Measurements from ENCODE around the gene KDF1.

DNA sequence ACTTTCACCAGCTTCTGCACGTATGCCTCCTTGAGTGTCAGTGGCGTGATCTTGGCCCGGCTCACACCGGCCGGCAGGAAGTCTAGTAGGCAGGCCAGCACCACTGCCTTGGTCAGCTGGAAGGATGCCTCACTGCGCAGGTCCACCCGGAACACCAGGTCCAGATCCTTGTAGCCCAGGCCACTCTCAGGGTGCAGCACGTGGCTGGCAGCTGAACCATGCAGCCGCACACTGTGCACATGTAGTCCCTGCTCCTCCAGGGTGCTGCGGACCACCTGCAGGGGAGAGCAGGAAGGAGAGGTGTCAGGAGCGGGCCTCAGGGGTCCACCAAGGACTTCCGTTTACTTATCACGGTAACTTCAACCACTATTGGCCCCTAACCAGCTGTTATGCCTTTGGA lies 46.4 kb upstream of the KDF1 start:
- no peak for TF ChIP-seq POLR2A (IDR thresholded peaks at IDR 0.05)
- TF ChIP-seq, protein P1, sequence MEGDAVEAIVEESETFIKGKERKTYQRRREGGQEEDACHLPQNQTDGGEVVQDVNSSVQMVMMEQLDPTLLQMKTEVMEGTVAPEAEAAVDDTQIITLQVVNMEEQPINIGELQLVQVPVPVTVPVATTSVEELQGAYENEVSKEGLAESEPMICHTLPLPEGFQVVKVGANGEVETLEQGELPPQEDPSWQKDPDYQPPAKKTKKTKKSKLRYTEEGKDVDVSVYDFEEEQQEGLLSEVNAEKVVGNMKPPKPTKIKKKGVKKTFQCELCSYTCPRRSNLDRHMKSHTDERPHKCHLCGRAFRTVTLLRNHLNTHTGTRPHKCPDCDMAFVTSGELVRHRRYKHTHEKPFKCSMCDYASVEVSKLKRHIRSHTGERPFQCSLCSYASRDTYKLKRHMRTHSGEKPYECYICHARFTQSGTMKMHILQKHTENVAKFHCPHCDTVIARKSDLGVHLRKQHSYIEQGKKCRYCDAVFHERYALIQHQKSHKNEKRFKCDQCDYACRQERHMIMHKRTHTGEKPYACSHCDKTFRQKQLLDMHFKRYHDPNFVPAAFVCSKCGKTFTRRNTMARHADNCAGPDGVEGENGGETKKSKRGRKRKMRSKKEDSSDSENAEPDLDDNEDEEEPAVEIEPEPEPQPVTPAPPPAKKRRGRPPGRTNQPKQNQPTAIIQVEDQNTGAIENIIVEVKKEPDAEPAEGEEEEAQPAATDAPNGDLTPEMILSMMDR (IDR thresholded peaks at IDR 0.05): no peak
- TF ChIP-seq POLR2AphosphoS5 (IDR thresholded peaks at IDR 0.05): no peak
